ENCODE measurements around the gene IQCF5.

DNA sequence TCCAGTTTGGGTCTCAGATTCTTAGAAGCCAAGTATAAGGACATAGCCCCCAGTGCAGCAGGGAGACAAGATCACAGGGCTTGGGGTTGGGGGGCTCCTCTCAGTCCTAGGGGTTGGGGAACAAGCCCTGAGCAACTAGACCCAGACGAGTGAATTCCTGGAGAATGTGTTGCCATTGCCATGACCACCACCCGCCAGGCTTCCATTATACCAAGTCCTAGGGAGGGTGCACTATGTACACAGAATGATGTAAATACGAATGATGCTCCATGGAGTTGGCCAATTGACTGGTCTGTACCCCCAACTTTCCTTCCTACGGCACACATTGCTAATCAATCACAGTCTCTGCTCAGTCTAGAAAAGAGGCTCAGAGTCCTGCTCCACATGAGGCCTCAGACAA is 19.0 kb upstream of the IQCF5 start:
- TF ChIP-seq ZNF10 (tag by site-specific recombination; IDR thresholded peaks at IDR 0.05) (no peak), ZNF19 (tag by site-specific recombination; IDR thresholded peaks at IDR 0.05; ENCODE audit: low read depth) (no peak), ZNF121 (tag by site-specific recombination; IDR thresholded peaks at IDR 0.05) (no peak)
- TF ChIP-seq, protein P1, sequence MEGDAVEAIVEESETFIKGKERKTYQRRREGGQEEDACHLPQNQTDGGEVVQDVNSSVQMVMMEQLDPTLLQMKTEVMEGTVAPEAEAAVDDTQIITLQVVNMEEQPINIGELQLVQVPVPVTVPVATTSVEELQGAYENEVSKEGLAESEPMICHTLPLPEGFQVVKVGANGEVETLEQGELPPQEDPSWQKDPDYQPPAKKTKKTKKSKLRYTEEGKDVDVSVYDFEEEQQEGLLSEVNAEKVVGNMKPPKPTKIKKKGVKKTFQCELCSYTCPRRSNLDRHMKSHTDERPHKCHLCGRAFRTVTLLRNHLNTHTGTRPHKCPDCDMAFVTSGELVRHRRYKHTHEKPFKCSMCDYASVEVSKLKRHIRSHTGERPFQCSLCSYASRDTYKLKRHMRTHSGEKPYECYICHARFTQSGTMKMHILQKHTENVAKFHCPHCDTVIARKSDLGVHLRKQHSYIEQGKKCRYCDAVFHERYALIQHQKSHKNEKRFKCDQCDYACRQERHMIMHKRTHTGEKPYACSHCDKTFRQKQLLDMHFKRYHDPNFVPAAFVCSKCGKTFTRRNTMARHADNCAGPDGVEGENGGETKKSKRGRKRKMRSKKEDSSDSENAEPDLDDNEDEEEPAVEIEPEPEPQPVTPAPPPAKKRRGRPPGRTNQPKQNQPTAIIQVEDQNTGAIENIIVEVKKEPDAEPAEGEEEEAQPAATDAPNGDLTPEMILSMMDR (tag by site-specific recombination; IDR thresholded peaks at IDR 0.05) = no peak
- TF ChIP-seq, protein P2, sequence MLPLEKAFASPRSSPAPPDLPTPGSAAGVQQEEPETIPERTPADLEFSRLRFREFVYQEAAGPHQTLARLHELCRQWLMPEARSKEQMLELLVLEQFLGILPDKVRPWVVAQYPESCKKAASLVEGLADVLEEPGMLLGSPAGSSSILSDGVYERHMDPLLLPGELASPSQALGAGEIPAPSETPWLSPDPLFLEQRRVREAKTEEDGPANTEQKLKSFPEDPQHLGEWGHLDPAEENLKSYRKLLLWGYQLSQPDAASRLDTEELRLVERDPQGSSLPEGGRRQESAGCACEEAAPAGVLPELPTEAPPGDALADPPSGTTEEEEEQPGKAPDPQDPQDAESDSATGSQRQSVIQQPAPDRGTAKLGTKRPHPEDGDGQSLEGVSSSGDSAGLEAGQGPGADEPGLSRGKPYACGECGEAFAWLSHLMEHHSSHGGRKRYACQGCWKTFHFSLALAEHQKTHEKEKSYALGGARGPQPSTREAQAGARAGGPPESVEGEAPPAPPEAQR (tag by site-specific recombination; IDR thresholded peaks at IDR 0.05) = no peak

Measured in HEK293 (cell line).